Keratinocyte (primary cell): ENCODE measurements around the gene VAT1L.

Experiments
- EZH2 ChIP-seq: IDR thresholded peaks from one replicate; pipeline ENCODE4 v1.6.1; 2012; ENCODE audit warnings: inconsistent platforms, mild to moderate bottlenecking, low read length, moderate library complexity
- TF ChIP-seq, protein P1 (sequence below), 3 experiments: IDR thresholded peaks in 1 of 3; conservative IDR thresholded peaks in 1 of 3; optimal IDR thresholded peaks in 1 of 3; 2 replicates in 2 of 3; 3 replicates in 1 of 3; pipeline versions ENCODE3 to v1.5.1; 2011; ENCODE audit warnings: low read length in 3 of 3, mild to moderate bottlenecking in 3 of 3, moderate library complexity in 2 of 3, control low read depth in 1 of 3, inconsistent platforms in 1 of 3; ENCODE audit not compliant: insufficient read depth in 2 of 3; ENCODE audit errors: extremely low read depth in 1 of 3

- TF ChIP-seq EZH2 = no peak
- TF ChIP-seq, protein P1, sequence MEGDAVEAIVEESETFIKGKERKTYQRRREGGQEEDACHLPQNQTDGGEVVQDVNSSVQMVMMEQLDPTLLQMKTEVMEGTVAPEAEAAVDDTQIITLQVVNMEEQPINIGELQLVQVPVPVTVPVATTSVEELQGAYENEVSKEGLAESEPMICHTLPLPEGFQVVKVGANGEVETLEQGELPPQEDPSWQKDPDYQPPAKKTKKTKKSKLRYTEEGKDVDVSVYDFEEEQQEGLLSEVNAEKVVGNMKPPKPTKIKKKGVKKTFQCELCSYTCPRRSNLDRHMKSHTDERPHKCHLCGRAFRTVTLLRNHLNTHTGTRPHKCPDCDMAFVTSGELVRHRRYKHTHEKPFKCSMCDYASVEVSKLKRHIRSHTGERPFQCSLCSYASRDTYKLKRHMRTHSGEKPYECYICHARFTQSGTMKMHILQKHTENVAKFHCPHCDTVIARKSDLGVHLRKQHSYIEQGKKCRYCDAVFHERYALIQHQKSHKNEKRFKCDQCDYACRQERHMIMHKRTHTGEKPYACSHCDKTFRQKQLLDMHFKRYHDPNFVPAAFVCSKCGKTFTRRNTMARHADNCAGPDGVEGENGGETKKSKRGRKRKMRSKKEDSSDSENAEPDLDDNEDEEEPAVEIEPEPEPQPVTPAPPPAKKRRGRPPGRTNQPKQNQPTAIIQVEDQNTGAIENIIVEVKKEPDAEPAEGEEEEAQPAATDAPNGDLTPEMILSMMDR (optimal IDR thresholded peaks at IDR 0.05 in 1 of 3, IDR thresholded peaks at IDR 0.05 in 1 of 3, conservative IDR thresholded peaks at IDR 0.05 in 1 of 3; ENCODE audit: extremely low read depth in 1 of 3, insufficient read depth in 2 of 3, low read length in 3 of 3) = no peak
These were observed 8.0 kb upstream of the VAT1L start for GRCh38 chr16:77780378-77780837.
